CD4-positive, CD25-positive, alpha-beta regulatory T cell (primary cell): ENCODE results near the gene ZBED3. TPM values are rescaled to one million over a fixed set of nuclear protein-coding genes. Genes with fewer than 3 reads are reported as not detected.

ENCODE experiments used
- ATAC-seq, 2 donors: fragments of 150-1000 bp; cut with Tn5 transposase; one replicate each; pipeline ENCODE4 v1.10.0; 2021; ENCODE audit warnings: low read depth in 2 of 2, moderate number of reproducible peaks in 2 of 2, moderate library complexity in 1 of 2
- DNase-seq, 3 donors: peaks; one replicate each; pipeline versions ENCODE4 v3.0.0 to v3.0.0-alpha.2; 2012 to 2022; ENCODE audit warnings: mixed read lengths in 1 of 3
- H3K27ac ChIP-seq: one replicate; pipeline ENCODE4 v1.7.0; 2013; ENCODE audit warnings: mild to moderate bottlenecking, low read length; ENCODE audit not compliant: insufficient read depth, poor library complexity, severe bottlenecking
- H3K27me3 ChIP-seq: one replicate; pipeline ENCODE4 v1.7.0; 2013; ENCODE audit warnings: low read length; ENCODE audit not compliant: control insufficient read depth, insufficient read depth
- H3K36me3 ChIP-seq: one replicate; pipeline ENCODE4 v1.7.0; 2013; ENCODE audit warnings: mild to moderate bottlenecking, low read length, moderate library complexity; ENCODE audit not compliant: control insufficient read depth, insufficient read depth
- H3K4me1 ChIP-seq: 2 replicates; pipeline ENCODE4 v1.7.0; 2013; ENCODE audit warnings: mild to moderate bottlenecking, low read length; ENCODE audit not compliant: insufficient read depth, control insufficient read depth, poor library complexity, severe bottlenecking
- H3K4me3 ChIP-seq: one replicate; pipeline ENCODE4 v1.7.0; 2013; ENCODE audit warnings: low read depth, mild to moderate bottlenecking, low read length, moderate library complexity
- H3K9me3 ChIP-seq, 2 experiments: 1 replicate in 1 of 2; 2 replicates in 1 of 2; pipeline ENCODE4 v1.7.0; 2013; ENCODE audit warnings: low read length in 2 of 2, mild to moderate bottlenecking in 1 of 2, moderate library complexity in 1 of 2; ENCODE audit not compliant: control insufficient read depth in 2 of 2
- H3K27ac Mint-ChIP-seq, 3 donors: one replicate each; pipeline ENCODE4 v1.8.0; 2020 to 2022; ENCODE audit warnings: mild to moderate bottlenecking in 3 of 3, mixed read lengths in 3 of 3, moderate library complexity in 2 of 3
- H3K27me3 Mint-ChIP-seq: one replicate; pipeline ENCODE4 v1.8.0; 2022; ENCODE audit warnings: mild to moderate bottlenecking, mixed read lengths
- H3K36me3 Mint-ChIP-seq: one replicate; pipeline ENCODE4 v1.8.0; 2020; ENCODE audit warnings: mixed read lengths
- H3K4me1 Mint-ChIP-seq, 4 donors: one replicate each; pipeline ENCODE4 v1.8.0; 2020 to 2022; ENCODE audit warnings: mixed read lengths in 4 of 4, mild to moderate bottlenecking in 1 of 4
- H3K4me3 Mint-ChIP-seq, 4 donors: one replicate each; pipeline ENCODE4 v1.8.0; 2020 to 2022; ENCODE audit warnings: mild to moderate bottlenecking in 4 of 4, mixed read lengths in 4 of 4, moderate library complexity in 3 of 4
- H3K9me3 Mint-ChIP-seq, 7 donors: one replicate each; pipeline ENCODE4 v1.8.0; 2020 to 2022; ENCODE audit warnings: mixed read lengths in 7 of 7, mild to moderate bottlenecking in 3 of 7, moderate library complexity in 2 of 7
- polyA plus RNA-seq, 4 donors: library from polyadenylated mRNA; unstranded; fragments of 300-500 nt; fragmentation: Illumina TruSeq; gene quantifications; one replicate each; pipeline ENCODE4 v1.2.3, GENCODE V29; 2021
- total RNA-seq: library from RNA; stranded (reverse); gene quantifications from one replicate; pipeline ENCODE4 v1.2.3, GENCODE V29; 2022

Gene ZBED3
- total and polyA plus RNA-seq, 5 donors from 2014 or later, result 0.07 to 0.59 (median 0.20) TPM

DNA sequence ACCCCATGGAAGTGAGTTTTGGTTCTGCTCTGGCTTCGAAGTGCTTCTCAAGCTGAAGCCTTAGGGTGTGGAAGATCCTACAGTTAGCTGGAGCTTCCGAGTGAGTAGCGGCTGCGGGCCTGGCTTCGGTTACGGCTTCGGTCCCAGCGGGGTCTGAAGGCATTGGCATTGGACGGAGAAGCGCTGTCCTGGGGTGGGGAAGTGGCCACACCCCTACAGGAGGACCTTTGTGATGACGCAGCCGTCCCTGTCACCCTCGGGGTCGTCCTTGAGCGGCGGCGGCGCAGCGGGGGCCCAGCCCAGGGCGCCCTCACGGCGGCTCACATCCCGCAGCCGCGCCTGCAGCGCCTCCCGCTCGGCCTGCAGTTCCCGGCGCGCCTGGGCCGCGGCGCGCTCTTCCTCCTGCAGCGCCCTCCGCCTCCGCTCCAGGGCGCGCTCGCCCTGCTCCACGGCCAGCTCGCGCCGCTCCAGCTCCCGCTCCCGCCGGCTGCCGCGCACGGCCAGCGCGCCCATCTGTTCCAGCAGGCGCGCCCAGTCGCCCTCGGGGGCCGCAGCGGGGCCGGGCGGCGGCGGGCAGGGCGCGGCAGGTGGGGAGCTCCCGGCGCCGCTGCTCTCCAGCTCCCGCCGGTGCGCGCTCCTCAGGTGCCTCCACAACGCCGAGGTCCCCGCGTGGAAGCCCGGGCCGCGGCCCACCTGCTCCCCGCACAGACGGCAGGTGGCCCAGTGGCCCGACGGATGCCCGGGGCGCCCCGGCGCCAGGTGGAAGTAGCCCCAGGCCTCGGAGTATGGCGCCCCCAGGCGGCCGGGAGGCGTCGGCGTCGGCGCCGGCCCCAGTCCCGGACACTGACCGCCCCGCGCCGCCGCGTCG, 9.9 kb downstream of the ZBED3 start:
- peaks cover 0 to 11% (median 7%) of the 10 kb centered on the region in 4 donors for H3K4me1 Mint-ChIP-seq
- H3K4me3 Mint-ChIP-seq, result peak overlapping the region in 2 of 4 donors; percentile 33 to 39
- no peak overlapping the region for H3K27ac ChIP-seq
- peaks cover 0 to under 1% (median 0%) of the 10 kb centered on the region in 7 donors for H3K9me3 Mint-ChIP-seq
- H3K36me3 ChIP-seq, result no peaks in the 10 kb centered on the region
- peaks cover 15% of the 10 kb centered on the region for H3K36me3 Mint-ChIP-seq
- H3K27ac Mint-ChIP-seq, result no peak overlapping the region
- H3K9me3 ChIP-seq, result no peaks in the 10 kb centered on the region
- no peak overlapping the region for H3K4me3 ChIP-seq
- peaks cover 2% of the 10 kb centered on the region for H3K27me3 ChIP-seq
- DNase-seq (peak; percentile 11 to 49 (median 22)), ATAC-seq (peak; percentile 58 to 73)
- H3K4me1 ChIP-seq, result peaks cover 8% of the 10 kb centered on the region
- no peaks in the 10 kb centered on the region for H3K27me3 Mint-ChIP-seq

DNA sequence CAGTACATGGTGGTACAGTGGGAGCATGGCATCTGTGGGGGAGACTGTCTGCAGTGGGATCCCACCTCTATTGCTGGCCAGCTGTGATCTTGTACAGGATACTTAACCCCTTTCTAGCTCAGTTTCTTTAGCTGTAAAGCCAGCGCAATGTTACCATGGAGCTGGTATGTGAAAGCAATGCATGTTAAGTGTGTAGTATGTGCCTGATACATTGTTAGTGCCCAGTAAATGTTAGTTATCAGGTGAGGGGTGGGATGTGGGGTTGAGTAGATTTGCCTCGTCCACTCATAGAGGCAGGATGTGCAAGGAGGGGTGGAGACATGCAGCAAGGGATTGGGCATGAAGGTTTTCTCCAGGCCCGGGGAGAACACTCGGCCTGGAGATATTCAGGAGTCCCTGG, 12.3 kb downstream of the ZBED3 start:
- no peak overlapping the region for H3K27ac Mint-ChIP-seq
- H3K27me3 ChIP-seq, result peaks cover 2% of the 10 kb centered on the region
- H3K4me1 Mint-ChIP-seq, result peaks cover 0 to 11% (median 7%) of the 10 kb centered on the region in 4 donors
- H3K9me3 Mint-ChIP-seq, result no peaks in the 10 kb centered on the region
- H3K4me3 Mint-ChIP-seq, result peak overlapping the region in 1 of 4 donors; percentile 56
- ATAC-seq (no peak), DNase-seq (no peak)
- no peak overlapping the region for H3K4me3 ChIP-seq
- peaks cover 8% of the 10 kb centered on the region for H3K4me1 ChIP-seq
- peaks cover 21% of the 10 kb centered on the region for H3K36me3 Mint-ChIP-seq
- no peak overlapping the region for H3K27ac ChIP-seq
- H3K27me3 Mint-ChIP-seq, result no peaks in the 10 kb centered on the region
- no peaks in the 10 kb centered on the region for H3K9me3 ChIP-seq
- peaks cover 5% of the 10 kb centered on the region for H3K36me3 ChIP-seq

DNA sequence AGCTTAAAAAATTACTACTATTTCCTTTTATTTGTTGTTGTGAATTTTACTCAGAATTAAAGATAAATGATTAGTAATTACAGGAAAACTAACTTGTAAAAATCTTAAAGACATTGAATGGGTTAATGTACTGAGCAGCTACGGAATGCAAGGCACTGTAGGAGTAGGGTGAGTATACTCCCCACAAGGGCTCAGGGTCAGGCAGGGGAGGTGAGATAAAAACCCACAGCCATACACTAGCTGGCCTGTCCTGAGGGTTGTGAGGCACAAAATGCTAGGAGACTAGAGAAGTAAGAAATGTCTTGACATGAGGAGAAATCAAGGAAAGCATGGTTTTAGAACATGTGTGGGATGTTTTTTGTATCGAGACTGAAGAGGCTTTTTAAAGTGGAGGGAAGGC, 13.4 kb downstream of the ZBED3 start:
- Histone ChIP-seq H3K4me3 (no peak overlapping the region), H3K4me1 (peaks cover 8% of the 10 kb centered on the region), H3K36me3 (peaks cover 5% of the 10 kb centered on the region), H3K9me3 (no peaks in the 10 kb centered on the region), H3K27me3 (peaks cover 2% of the 10 kb centered on the region), H3K27ac (no peak overlapping the region)
- no peaks in the 10 kb centered on the region for H3K9me3 Mint-ChIP-seq
- no peak overlapping the region for H3K4me3 Mint-ChIP-seq
- H3K27ac Mint-ChIP-seq, result no peak overlapping the region
- no peak for ATAC-seq
- H3K27me3 Mint-ChIP-seq, result no peaks in the 10 kb centered on the region
- peaks cover 0 to 11% (median 7%) of the 10 kb centered on the region in 4 donors for H3K4me1 Mint-ChIP-seq
- H3K36me3 Mint-ChIP-seq, result peaks cover 29% of the 10 kb centered on the region
- DNase-seq, result no peak

DNA sequence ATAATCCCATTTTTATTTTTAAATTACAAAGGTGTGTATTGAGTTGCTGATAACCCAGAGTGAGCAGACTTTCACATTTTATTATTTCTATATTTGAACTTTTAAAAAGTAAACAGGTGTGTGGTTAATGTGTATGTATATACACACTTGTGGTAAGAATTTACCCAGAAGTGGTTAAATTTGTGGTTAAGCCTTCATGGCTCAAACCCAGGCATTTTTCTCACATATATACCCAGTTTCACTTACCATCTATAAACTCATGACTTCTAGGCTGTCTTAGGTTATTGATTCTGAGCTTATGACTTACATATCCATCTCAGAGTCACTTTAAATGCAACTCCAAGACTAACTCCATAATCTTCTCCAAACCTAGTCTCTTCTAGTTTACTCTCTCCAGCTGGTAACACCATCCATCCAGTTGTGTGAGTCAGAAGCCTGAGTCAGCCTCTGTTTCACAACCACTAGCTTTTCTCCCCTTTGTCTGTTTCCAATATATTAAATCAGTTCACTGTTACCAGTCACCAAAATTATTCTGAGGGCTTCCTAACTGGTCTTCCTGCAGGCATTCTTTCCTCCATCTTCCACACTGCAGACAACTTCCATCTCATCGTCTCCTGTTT, 20.2 kb downstream of the ZBED3 start:
- Histone ChIP-seq H3K9me3 (no peaks in the 10 kb centered on the region), H3K27me3 (no peaks in the 10 kb centered on the region), H3K4me1 (no peaks in the 10 kb centered on the region), H3K36me3 (peaks cover 50% of the 10 kb centered on the region), H3K4me3 (no peak overlapping the region), H3K27ac (no peak overlapping the region)
- DNase-seq (peak in 1 of 3 donors; percentile 15), ATAC-seq (no peak)
- peaks cover 5 to 6% (median 6%) of the 10 kb centered on the region in 4 donors for H3K4me1 Mint-ChIP-seq
- H3K36me3 Mint-ChIP-seq, result peaks cover 59% of the 10 kb centered on the region
- no peaks in the 10 kb centered on the region for H3K27me3 Mint-ChIP-seq
- H3K27ac Mint-ChIP-seq, result peak overlapping the region in 1 of 3 donors; percentile 2
- no peaks in the 10 kb centered on the region for H3K9me3 Mint-ChIP-seq
- no peak overlapping the region for H3K4me3 Mint-ChIP-seq

DNA sequence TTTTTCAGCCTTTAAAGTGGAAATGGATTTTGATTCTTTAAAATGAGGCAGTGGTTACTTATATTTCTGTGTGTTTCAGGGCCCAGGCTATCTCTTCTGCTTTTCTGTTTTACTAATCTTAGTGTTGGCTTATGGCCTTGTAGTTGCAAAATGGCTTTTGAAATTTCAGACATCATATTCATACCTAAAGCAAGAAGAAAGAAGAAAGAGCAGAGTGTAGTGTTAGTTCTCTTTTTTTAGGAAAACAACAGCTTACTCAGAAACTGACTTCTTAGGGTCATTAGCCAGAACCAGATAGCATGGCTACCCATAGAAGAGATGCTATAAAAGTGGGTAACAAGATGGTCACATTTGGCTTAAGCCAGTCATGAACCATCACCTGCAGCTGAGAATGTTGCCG, 20.9 kb downstream of the ZBED3 start:
- no peaks in the 10 kb centered on the region for H3K9me3 ChIP-seq
- no peak overlapping the region for H3K4me3 ChIP-seq
- no peaks in the 10 kb centered on the region for H3K27me3 ChIP-seq
- H3K4me1 ChIP-seq, result no peaks in the 10 kb centered on the region
- H3K36me3 ChIP-seq, result peaks cover 58% of the 10 kb centered on the region
- peaks cover 5 to 6% (median 6%) of the 10 kb centered on the region in 4 donors for H3K4me1 Mint-ChIP-seq
- H3K4me3 Mint-ChIP-seq, result no peak overlapping the region
- no peaks in the 10 kb centered on the region for H3K9me3 Mint-ChIP-seq
- H3K27ac Mint-ChIP-seq, result no peak overlapping the region
- H3K36me3 Mint-ChIP-seq, result peaks cover 65% of the 10 kb centered on the region
- DNase-seq, result no peak
- no peaks in the 10 kb centered on the region for H3K27me3 Mint-ChIP-seq
- no peak overlapping the region for H3K27ac ChIP-seq
- no peak for ATAC-seq

DNA sequence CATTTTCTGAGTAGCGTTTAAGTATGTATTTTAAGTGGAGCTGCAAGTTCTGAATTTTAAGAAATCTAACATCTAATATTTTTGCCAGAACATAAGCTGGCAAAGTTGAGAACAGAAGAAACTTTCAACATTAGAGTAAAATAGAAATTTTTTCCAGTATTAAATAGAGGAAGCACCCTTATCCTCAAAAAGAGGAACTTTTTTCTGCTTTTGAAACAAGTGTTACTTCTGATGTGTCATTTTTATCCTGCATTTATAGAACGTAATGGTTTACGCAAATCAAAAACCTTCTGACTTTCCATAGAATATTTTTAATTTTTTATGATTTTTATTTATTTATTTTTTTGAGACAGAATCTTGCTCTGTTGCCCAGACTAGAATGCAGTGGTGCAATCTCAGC, 21.8 kb downstream of the ZBED3 start:
- H3K36me3 ChIP-seq, result peaks cover 62% of the 10 kb centered on the region
- no peak overlapping the region for H3K4me3 Mint-ChIP-seq
- H3K9me3 ChIP-seq, result no peaks in the 10 kb centered on the region
- no peak for DNase-seq
- ATAC-seq, result no peak
- H3K36me3 Mint-ChIP-seq, result peaks cover 64% of the 10 kb centered on the region
- H3K27ac Mint-ChIP-seq, result no peak overlapping the region
- H3K4me3 ChIP-seq, result no peak overlapping the region
- H3K9me3 Mint-ChIP-seq, result no peaks in the 10 kb centered on the region
- H3K27me3 ChIP-seq, result no peaks in the 10 kb centered on the region
- H3K27ac ChIP-seq, result no peak overlapping the region
- H3K4me1 Mint-ChIP-seq, result peaks cover 5 to 6% (median 6%) of the 10 kb centered on the region in 4 donors
- H3K27me3 Mint-ChIP-seq, result no peaks in the 10 kb centered on the region
- H3K4me1 ChIP-seq, result no peaks in the 10 kb centered on the region

DNA sequence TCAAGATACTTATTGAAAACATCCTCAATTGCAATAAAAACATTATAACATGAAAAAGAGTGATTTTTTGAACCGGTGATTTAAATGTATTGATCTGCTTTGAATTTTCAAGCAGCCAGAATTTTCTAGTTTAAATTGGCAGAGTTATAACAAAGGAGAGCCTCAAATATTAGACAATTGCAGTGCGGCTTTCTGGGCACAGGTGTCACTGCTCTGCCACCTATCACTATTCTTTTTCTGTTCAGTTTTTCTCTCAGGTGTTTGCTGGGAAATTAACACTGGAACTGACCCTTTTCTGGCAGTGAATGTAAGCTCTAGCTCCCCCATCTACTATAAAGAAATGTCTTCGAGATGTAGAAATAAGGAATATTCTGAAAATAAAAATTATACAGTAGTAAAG, 23.0 kb downstream of the ZBED3 start:
- no peaks in the 10 kb centered on the region for H3K9me3 ChIP-seq
- Mint-ChIP-seq H3K27ac (no peak overlapping the region), H3K9me3 (no peaks in the 10 kb centered on the region), H3K36me3 (peaks cover 59% of the 10 kb centered on the region), H3K27me3 (no peaks in the 10 kb centered on the region), H3K4me1 (peaks cover 5 to 6% (median 6%) of the 10 kb centered on the region in 4 donors), H3K4me3 (no peak overlapping the region)
- H3K4me3 ChIP-seq, result no peak overlapping the region
- ATAC-seq, result no peak
- no peaks in the 10 kb centered on the region for H3K27me3 ChIP-seq
- H3K27ac ChIP-seq, result no peak overlapping the region
- H3K36me3 ChIP-seq, result peaks cover 71% of the 10 kb centered on the region
- H3K4me1 ChIP-seq, result no peaks in the 10 kb centered on the region
- DNase-seq, result no peak
